Mesenteric fat pad (tissue), 1 donor: ENCODE results near the gene RASSF5. TPM values are rescaled to one million over a fixed set of nuclear protein-coding genes. Genes with fewer than 3 reads are reported as not detected.

Experiments
- DNase-seq: peaks from one replicate; pipeline ENCODE4 v3.0.0-alpha.2; 2020; ENCODE audit warnings: low spot score
- total RNA-seq: library from RNA; stranded (reverse); fragmentation: NEBNext Ultra II Directional; extraction: Animal tissue kit (Norgen Biotek cat#: 25700); gene quantifications from one replicate; pipeline ENCODE4 v1.2.1, GENCODE V29; 2021
- donor health status: DM: yes; HTN: yes; CAD: no.

The RASSF5 gene
- total RNA-seq, 1 donor from 2014 or later, result 11.4 TPM

DNA sequence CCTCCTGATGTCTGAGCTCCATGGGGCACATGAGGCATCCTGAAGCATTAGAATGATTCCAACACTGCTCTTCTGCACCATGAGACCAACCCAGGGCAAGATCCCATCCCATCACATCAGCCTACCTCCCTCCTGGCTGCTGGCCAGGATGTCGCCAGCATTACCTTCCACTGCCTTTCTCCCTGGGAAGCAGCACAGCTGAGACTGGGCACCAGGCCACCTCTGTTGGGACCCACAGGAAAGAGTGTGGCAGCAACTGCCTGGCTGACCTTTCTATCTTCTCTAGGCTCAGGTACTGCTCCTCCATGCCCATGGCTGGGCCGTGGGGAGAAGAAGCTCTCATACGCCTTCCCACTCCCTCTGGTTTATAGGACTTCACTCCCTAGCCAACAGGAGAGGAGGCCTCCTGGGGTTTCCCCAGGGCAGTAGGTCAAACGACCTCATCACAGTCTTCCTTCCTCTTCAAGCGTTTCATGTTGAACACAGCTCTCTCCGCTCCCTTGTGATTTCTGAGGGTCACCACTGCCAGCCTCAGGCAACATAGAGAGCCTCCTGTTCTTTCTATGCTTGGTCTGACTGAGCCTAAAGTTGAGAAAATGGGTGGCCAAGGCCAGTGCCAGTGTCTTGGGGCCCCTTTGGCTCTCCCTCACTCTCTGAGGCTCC, 11.1 kb upstream of the RASSF5 start:
- DNase-seq, result no peak

DNA sequence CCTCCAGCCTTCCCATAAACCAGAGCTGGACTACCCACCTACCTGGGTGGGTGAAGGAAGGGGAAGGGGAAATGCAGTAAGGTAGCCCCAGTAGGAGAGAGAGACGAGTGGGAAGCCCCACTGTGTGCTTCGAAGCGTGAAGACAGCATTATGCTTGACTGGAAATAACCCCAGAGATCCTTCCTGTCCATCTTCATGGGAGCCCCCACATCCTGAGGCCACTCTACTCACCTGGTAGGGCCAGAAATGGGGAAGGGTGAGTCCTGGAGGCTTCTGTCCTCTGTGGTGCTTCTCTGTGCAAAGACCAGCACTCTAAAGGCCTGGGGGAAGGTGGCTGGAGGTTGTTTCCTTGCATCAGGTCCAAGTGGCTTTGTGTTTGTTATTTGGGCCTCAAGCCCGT, 10.0 kb upstream of the RASSF5 start:
- DNase-seq, result no peak

DNA sequence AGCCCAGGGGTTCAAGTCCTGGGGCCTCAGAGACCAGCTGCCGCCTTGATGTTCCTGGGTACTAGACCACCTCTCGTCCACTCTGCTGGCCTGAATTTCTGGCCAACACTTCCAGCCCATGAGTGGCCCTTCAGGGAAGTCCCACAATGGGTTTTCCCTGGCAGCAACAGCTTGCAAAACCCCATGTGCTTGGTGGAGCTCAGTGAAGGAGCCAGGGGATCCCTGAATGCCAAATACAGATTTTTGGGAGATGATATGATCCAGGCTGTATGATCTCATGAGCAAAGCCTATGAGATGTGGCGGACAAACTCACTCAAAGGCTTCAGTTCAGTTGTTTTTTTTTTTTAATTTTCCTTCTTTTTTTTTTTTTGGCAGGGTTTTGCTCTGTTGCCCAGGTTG, 9.6 kb upstream of the RASSF5 start:
- DNase-seq, result no peak

DNA sequence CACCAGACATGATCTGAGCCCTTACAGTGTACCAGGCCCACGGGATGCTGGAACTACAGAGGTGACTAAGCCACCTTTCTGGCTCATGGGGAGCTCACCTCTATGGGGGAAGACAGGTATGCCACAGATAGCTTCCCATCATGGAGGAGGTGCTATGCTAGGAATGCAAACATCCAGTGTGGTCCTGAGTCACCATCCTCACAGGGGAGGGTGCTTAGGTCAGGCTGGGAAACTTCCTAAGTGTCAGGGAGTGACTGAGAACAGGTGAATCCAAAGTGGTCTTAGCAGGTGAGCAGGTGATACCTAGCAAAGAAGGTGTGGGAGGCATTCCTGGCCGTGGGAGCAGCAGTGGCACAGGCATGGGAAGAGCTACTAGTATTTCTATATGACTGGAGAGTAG, 8.6 kb upstream of the RASSF5 start:
- no peak for DNase-seq

DNA sequence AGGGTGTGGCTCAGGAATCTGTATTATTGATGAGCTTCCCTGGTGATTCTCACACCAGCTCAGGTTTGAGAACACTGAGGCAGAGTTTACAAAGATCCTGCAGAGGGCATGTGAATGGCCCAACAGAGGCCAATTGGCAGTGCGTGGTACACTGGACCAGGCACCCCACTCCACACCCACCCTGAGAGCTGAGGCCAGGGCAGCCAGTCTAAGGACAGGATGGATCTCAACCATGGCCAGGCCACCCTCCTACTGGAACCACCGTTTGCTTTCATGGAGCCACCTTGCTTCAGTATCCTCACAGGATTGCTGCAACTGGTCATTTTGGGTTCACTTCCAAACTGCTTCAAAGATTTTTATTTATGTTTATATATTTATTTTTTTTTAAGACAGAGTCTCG, 7.3 kb upstream of the RASSF5 start:
- no peak for DNase-seq

DNA sequence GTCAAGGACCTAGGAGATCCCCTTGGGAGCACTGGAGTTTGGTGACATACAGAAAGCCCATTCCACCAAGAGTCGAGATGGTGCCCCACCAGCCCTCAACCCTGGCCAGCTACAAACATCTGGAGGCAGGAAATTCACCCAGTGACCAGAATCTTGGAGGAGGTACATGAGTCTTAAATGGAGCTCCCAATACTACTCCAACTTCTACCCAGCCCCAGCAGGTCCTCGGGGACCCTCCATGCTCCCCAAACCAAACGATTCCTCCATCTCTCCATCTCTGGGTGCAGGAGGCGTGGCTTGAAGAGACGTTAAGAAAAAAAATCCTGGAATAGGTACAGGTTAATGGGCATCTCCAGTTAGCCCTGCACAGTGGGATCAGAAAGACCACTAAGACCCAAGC, 5.5 kb upstream of the RASSF5 start:
- DNase-seq, result no peak

DNA sequence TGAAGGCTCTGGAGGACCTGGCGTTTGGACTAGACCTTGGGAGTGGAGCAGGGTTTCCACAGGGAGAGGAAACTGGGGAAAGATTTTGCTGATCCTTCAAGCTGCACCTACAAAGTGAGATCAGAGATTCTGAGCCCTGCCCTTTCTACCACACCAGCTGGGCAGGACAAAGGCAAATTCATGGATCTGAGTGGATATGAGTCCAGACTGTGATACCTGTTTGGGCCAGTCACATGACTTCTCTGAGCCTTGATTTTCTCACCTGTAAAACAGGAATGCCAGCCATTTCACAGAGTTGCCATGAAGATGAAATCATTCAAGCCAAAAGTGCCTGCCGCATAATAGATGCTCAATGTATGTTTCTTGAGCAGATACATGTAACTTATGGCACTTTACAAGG, 4.9 kb upstream of the RASSF5 start:
- no peak for DNase-seq

DNA sequence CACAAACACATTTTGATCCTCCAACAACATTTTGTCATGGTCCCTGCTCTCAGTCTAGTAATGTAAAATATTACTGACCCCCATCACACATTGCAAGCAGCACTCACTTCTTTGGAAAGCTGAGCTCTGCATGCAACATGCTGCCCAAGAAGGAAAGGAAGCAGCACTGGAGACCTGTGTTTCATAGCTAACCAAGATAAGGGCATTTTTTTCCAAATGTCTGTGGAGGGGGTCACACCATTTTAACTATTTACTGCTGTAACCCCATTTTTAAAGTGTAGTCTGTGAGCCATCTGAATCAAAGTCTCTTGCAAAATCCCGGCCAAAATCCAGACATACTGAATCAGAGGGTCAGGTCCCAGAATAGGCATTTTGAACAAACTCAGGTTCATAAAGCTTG, 4.5 kb upstream of the RASSF5 start:
- no peak for DNase-seq

DNA sequence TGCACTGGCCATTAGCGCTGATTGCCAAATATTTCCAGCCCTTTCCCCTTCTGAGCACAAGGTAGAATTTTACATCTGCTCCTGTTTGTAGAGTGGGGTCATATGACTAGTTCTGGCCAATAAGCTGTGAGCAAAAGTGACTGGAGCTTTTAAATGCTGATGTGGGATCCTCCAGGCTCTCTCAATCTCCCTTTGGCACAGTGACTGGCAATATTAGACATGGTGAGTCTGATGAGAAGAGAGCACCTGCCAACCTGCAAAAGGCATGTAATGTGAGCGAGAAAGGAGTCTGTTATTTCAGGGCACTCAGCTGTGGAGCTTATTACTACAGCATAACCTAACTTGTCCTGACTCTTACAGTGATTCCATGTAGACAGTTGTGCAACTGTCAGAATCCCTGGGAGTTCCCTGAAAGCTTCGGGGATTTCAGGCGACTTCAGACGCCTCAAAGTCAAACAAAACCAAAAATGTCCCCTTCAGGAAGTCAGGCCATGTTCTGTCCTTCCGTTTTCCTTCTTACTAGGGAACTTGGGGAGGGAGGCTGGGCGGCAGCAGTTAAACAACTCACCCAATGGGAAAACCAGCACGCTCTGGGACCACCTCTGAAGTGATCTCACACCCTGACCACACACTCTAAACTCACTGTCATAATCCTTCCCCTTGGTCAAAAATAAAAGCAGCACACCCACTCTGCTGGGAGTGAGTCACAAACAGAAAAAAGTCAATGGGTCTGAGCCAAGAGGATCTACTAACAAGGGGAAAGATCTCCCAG, 3.6 kb upstream of the RASSF5 start:
- no peak for DNase-seq

DNA sequence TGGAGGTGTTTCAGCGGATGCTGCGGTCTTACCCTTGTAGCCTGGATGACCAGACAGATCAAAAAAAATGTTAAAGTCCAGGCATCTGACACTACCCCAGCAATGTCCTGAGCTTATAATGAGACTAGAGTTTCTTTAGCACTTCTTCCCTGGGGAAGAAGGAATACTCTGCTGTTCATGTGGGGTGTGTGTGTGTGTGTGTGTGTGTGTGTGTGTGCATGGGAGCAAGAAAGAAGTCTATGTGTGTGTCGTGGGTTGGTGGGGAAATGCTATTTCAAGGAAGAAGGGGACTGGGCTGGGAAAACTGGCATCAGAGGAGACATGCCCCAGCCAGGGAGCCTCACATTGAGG, 3.0 kb upstream of the RASSF5 start:
- no peak for DNase-seq

DNA sequence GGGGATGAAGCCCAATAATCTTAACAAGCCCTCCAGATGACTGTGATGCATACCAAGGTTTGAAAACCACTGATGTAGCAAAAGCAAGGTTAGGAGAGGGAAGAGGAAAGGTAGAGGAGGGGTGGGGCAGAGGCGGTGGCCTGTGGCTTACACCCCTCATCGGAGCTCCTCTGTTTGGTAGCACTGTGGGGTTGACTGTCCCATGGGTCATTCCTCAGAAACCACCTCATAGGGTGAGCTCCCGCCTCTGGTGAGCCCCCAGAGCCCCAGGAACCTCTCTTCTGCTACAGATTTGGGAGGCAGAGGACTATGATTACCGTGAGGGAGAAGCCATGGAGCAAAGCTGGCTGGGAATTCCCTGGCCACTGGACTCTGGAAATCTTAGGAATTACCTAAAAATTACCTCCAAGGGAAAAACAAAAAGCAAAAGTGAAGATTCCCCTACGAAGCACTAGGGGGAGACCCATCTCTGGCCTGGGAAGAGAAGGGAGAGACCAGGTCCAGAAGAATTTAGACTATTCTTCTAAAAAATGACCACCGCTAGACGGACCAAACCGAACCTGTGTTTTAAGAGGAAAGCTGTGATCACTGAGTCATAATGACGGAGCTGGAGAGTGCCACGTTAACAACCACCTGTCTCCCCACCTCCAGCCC, 1.5 kb upstream of the RASSF5 start:
- DNase-seq, result no peak

DNA sequence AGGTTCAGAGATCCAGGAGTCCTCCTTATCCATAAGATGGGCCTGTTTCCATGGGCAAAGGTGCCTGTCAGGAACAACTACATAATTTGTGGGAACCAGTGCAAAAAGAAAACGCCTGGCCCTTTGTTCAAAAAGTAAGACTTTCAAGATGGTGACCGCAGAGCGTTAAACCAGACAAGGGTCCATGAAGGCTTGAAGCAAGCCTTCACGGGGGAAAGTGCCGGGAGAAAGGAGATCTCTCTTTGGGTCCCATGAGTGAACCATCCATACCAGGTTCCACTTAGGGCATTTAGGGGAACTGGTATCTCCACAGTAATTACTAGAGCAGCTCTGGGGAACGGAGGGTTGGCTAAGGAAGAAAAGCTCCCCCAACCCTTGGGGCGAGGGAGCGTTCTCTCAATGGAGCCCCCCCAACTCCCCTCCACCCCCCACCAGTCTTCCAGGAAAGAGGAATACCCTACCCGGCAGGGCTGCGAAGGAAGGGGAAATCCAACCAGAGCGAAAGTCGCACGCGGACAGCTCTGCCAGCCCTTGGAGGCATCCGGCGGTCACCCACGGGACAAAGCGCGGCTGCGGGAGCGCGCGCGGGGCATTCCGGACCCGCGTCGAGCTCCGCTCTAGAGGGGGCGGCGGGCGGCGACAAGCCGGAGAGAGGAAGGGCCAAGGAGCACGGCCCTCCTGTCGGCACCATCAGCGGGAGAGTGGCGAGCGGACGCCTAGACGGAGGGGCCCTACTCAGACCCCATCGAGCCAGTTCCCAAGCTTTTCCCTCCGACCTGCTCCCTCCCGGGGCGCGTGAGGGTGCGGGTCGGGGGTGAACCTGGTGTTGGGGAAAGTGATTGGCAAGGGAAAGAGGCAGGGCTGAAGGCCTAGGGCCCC, 687 bp upstream of the RASSF5 start:
- DNase-seq, result no peak

DNA sequence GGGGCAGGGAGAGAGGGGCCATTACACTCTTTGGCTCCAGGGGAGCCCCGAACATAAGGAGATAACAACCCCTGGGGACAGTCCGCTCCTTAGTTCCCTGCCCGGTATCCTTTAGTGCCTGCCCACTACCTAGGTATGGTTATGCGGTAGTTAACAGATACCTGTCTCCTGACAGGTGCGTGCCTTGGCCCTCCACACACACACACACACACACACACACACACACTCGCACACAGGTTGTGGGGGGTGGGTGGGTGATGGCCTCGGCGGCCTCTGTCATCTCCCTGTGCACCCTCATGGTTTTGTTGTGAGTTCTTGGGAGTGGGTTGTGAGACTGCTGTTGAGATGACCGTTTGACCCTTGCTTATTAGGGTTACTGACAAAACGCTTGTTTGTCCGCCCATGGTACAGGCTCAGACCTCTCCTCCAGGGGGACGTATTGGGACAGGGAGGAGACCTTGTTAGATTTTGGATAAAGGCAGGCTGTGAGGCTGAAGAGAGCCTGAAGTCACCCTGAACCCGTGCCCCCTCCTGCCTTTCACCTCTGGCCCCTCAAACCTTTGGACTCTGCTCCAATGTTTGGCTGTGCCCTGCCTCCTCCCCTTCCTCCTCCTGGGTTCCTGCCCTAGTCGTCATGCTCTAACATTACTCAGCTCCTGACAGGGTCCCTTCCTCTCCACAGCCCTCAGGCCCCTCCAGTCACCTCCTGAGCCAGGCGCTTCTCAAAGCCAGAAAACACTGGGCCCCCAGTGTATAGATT, 979 bp downstream of the RASSF5 start:
- no peak for DNase-seq

DNA sequence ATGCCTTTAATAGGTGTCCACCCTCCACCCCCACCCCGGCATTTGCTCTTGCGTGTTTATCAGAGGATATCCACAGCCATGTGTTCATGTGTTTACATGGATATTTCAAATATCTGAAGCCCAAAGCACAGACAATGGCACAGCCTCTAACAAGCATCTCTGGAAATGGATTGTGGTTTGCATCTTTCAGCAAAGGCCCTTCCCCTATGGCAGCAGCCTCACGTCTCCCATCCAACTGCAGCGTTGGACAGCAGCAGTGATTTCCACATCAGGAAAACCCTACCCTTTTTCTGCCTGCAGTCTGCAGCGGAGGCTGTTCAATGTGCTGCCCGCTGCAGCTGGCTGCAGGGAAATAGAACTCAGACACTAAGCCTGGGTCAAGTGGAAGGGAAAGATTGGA, 1.6 kb downstream of the RASSF5 start:
- no peak for DNase-seq

DNA sequence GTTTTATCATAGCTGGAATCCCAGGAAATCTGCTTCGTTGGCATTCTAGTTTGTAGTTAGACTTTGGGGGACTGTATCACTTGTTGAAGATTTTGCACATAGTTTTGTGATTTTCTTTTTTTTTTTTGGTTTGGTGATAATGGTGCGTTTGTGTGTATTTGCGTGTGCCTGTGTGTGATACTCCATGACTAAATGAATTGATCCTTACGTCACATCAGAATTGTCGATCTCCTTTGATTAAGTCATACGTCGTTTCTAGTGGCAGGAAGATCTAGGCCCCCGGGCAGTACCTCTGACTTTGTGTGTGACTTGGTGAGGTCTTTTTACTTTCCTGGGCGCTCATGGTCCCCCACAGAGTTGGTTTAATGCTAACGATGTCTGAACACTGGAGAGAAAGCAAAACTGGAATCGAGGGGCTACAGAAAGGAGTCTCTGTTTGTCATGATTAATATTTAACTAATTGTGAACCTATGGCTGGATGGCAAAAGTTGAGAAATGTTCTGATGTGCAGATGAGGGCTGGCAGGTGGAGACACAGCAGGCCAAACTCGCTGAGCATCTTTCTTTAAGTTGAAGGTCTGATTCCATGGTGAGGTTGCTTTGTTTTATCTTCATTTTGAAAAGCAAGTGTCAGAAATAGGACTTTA, 2.4 kb downstream of the RASSF5 start:
- no peak for DNase-seq

DNA sequence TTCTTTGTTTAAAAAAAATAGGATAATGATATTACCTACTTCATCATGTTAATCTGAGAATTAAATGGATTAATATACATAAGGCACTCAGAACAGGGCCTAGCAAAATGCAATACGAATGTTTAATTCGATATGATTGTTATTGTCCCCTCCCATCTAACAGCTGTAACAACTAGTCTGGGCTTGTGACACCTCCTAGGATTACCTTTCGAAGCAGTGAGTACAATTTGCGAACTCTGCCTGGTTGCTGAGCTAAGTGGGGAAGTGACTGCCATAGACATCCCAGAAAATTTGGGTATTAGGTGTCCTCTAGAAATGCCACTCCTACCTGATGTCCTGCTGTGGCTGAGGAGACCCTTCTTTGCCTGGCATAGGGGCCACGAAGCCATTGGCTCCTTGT, 3.0 kb downstream of the RASSF5 start:
- no peak for DNase-seq

DNA sequence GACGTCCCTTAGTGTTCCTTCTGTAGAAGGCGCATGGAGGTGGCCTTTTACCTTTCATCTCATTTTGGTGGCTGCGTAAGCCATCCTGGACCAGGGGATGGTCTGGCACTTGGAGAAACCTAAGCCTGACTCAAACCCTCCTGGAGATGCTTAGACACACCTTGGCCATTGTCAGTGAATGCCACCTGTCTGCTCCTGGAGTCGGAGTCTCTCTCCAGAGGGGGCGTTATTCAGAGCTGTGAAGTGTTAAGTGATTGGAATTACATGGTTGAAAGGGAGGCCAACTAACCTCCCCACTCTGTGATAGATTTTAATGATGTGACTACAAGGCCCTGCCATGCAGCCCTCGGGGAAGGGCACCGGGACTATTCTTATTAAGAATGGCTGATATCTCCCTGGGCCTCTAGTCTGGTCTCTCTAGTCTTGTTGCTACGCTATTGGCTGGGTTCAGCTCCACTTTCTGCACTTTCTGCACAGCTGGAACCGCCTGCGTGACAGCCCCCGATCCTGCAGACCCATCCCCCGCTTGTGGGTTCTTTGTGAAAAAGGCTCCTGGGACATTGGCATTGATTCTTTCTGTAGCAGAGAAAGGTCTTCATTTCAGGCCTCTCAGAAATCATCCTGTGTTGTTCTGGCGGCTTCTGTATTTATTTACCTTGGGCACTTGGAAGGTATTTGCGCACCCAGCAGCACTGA, 4.2 kb downstream of the RASSF5 start:
- no peak for DNase-seq

DNA sequence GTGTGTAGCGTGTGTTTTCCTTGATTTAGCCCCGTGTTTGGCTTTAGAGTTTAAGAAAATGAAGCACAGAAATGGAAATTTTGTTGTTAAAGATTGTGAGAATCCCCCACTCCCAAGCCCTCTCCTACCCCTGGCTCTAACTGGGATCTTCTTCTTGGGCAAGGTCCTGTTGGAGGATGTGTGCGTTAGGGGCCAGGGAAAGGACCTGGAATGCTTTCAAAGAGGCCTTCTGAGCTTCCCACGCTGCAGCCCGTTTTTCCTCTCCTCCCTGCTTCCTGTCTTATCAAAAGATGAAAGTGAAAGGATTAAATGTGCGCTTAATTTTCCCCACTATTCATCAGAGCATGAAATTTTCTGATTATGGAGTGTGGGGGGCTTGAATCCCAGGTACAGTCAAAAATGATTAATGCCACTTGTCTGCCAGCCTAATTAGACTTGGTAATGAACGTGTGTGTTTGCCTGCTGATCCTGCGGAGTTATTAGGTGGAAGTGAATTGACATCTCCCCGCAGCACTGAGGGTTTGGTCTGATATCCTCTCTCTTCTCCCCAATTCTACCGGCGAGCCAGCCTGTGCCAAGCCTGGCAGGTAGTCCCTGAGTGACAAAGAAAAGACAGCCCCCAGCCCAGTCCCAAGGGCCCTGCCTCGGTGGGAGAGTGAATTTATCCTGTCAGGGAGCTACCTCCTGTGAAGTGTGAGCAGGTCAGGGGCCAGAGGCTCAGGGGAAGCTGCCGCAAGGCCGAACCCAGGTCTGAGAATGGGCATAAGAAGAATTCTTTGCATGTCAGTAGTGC, 4.9 kb downstream of the RASSF5 start:
- no peak for DNase-seq

DNA sequence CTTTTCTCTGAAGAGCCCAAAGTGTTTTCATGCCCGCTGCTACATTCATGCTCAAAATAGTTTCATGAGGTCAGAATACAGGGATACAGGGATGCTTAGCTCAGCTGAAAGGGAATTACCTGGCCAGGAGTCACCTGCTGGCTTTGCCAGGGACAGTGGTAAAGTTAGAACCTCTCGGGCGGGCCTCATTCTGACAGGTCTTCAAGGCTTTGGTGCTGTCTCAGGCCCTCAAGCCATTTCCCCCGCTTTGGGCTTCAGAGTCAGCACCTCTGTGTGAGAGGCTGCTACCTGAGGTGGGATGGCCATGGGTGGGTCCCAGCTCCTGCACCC, 5.5 kb downstream of the RASSF5 start:
- DNase-seq, result no peak
